Endothelial cell of umbilical vein (primary cell): Measurements from ENCODE around the gene KITLG.

Source experiments
- EZH2 ChIP-seq: IDR thresholded peaks from 2 replicates; pipeline ENCODE4 v1.6.1; 2012; ENCODE audit warnings: borderline replicate concordance, low read depth, mild to moderate bottlenecking, moderate library complexity, low read length, inconsistent platforms; ENCODE audit not compliant: severe bottlenecking
- JUN ChIP-seq: IDR thresholded peaks from 2 replicates; pipeline ENCODE4 v1.6.1; 2011; ENCODE audit warnings: borderline replicate concordance, low read depth; ENCODE audit not compliant: insufficient read length, insufficient read depth
- MYC ChIP-seq: IDR thresholded peaks from one replicate; pipeline ENCODE4 v1.6.1; 2011; ENCODE audit warnings: mild to moderate bottlenecking, low read depth, low read length
- POLR2A ChIP-seq: IDR thresholded peaks from 2 replicates; pipeline ENCODE4 v1.6.1; 2012; ENCODE audit warnings: low read depth, mild to moderate bottlenecking, control low read depth, low read length
- POLR2AphosphoS5 ChIP-seq: IDR thresholded peaks from 2 replicates; pipeline ENCODE4 v1.6.1; 2012; ENCODE audit warnings: low read depth, mild to moderate bottlenecking, control low read depth, low read length, moderate library complexity; ENCODE audit not compliant: insufficient read depth
- TF ChIP-seq, protein P1 (sequence below), 2 donors: IDR thresholded peaks; 1 replicate in 1 of 2; 2 replicates in 1 of 2; pipeline ENCODE4 v1.5.1; 2011; ENCODE audit warnings: low read length in 2 of 2, mild to moderate bottlenecking in 2 of 2, moderate library complexity in 2 of 2, control low read depth in 1 of 2, inconsistent platforms in 1 of 2, low read depth in 1 of 2; ENCODE audit not compliant: insufficient read depth in 1 of 2; ENCODE audit errors: extremely low read depth in 1 of 2
- TF ChIP-seq, protein P2 (sequence below): IDR thresholded peaks from 2 replicates; pipeline ENCODE4 v1.6.1; 2011; ENCODE audit not compliant: insufficient read depth, insufficient read length

- TF ChIP-seq, protein P1, sequence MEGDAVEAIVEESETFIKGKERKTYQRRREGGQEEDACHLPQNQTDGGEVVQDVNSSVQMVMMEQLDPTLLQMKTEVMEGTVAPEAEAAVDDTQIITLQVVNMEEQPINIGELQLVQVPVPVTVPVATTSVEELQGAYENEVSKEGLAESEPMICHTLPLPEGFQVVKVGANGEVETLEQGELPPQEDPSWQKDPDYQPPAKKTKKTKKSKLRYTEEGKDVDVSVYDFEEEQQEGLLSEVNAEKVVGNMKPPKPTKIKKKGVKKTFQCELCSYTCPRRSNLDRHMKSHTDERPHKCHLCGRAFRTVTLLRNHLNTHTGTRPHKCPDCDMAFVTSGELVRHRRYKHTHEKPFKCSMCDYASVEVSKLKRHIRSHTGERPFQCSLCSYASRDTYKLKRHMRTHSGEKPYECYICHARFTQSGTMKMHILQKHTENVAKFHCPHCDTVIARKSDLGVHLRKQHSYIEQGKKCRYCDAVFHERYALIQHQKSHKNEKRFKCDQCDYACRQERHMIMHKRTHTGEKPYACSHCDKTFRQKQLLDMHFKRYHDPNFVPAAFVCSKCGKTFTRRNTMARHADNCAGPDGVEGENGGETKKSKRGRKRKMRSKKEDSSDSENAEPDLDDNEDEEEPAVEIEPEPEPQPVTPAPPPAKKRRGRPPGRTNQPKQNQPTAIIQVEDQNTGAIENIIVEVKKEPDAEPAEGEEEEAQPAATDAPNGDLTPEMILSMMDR (IDR thresholded peaks at IDR 0.05; ENCODE audit: extremely low read depth in 1 of 2, insufficient read depth in 1 of 2, low read depth in 1 of 2, low read length in 2 of 2): no peak
- TF ChIP-seq POLR2A (no peak), POLR2AphosphoS5 (no peak), JUN (no peak), EZH2 (no peak), MYC (no peak)
- TF ChIP-seq, protein P2, sequence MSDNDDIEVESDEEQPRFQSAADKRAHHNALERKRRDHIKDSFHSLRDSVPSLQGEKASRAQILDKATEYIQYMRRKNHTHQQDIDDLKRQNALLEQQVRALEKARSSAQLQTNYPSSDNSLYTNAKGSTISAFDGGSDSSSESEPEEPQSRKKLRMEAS: no peak
Observed at GRCh38 chr12:88590851-88591250, 10.6 kb upstream of the KITLG start.
